Kidney (tissue), 14 donors: ENCODE data around the gene APP. TPM values are rescaled to one million over a fixed set of nuclear protein-coding genes. Genes with fewer than 3 reads are reported as not detected.

Source experiments
- DNase-seq, 5 donors: peaks; one replicate each; pipeline ENCODE4 v3.0.0-alpha.2; 2013 to 2020
- FAIRE-seq: peaks from 2 replicates; lab custom pipeline; 2012; peaks lifted over from hg19 to GRCh38; lab: Jason Lieb, UNC
- H3K27ac ChIP-seq, 2 donors: one replicate each; pipeline ENCODE4 v1.7.0; 2013; ENCODE audit warnings: low read depth in 2 of 2, low read length in 2 of 2, inconsistent platforms in 1 of 2
- H3K27me3 ChIP-seq: one replicate; pipeline ENCODE4 v1.7.1; 2013; ENCODE audit warnings: low read length, inconsistent platforms; ENCODE audit not compliant: control insufficient read depth, insufficient read depth
- H3K36me3 ChIP-seq, 3 donors: one replicate each; pipeline versions ENCODE4 v1.7.0 to v1.7.1; 2013; ENCODE audit warnings: low read length in 3 of 3, control low read depth in 1 of 3, inconsistent platforms in 1 of 3; ENCODE audit not compliant: insufficient read depth in 3 of 3, control insufficient read depth in 2 of 3
- H3K4me1 ChIP-seq, 3 donors: one replicate each; pipeline versions ENCODE4 v1.7.0 to v1.7.1; 2013; ENCODE audit warnings: low read length in 3 of 3, inconsistent platforms in 1 of 3, low read depth in 1 of 3; ENCODE audit not compliant: control insufficient read depth in 2 of 3, insufficient read depth in 2 of 3
- H3K4me3 ChIP-seq, 3 donors: one replicate each; pipeline versions ENCODE4 v1.7.0 to v1.8.1; 2013; ENCODE audit warnings: low read length in 3 of 3, control low read depth in 1 of 3, inconsistent platforms in 1 of 3
- H3K9ac ChIP-seq, 3 donors: one replicate each; pipeline versions ENCODE4 v1.7.0 to v1.7.1; 2013; ENCODE audit warnings: low read length in 3 of 3, control low read depth in 1 of 3, inconsistent platforms in 1 of 3
- H3K9me3 ChIP-seq, 3 donors: one replicate each; pipeline versions ENCODE4 v1.7.0 to v1.7.1; 2013; ENCODE audit warnings: low read length in 3 of 3, control low read depth in 1 of 3, inconsistent platforms in 1 of 3; ENCODE audit not compliant: control insufficient read depth in 2 of 3, insufficient read depth in 1 of 3
- CTCF ChIP-seq: IDR thresholded peaks from 3 replicates; pipeline ENCODE4 v1.5.1; 2012; ENCODE audit warnings: mild to moderate bottlenecking, moderate library complexity, borderline replicate concordance; ENCODE audit not compliant: insufficient read depth; ENCODE audit errors: extremely low read depth
- intact Hi-C: fragments of 100-400 bp; cut with DNase I; formaldehyde crosslinking; loops from one replicate; pipeline ENCODE4 v1.11.1; 2022
- polyA plus RNA-seq: library from polyadenylated mRNA; stranded (reverse); fragments of 350-450 nt; fragmentation: Illumina TruSeq; extraction: RNeasy Lipid Tissue Mini Kit (QIAGEN cat#74804); gene quantifications from one replicate; pipeline ENCODE4 v1.2.3, GENCODE V29; 2014; ENCODE audit warnings: low read depth, low replicate concordance; ENCODE audit not compliant: insufficient read depth
- total RNA-seq: library from RNA; stranded (reverse); fragmentation: NEBNext Ultra II Directional; extraction: Animal tissue kit (Norgen Biotek cat#: 25700); gene quantifications from one replicate; pipeline ENCODE4 v1.2.1, GENCODE V29; 2021
- donor health status: control.
- donor health status: control.
- donor health status: control.
- donor health status: control.
- donor health status: control.
- donor health status: DM: yes; HTN: yes; CAD: no.
- donor health status: Normal renal cell carcinoma (clear cell type).

Gene APP
- total and polyA plus RNA-seq, 2 donors from 2014 or later: 472 to 1,303 TPM

GRCh38 chr21:26003404-26003803, 167.2 kb downstream of the APP start:
- intact Hi-C loops: no loop called here
- Histone ChIP-seq H3K36me3 (peaks cover 0 to 5% (median 1%) of the 10 kb centered on the region in 3 donors), H3K27ac (no peak overlapping the region), H3K9me3 (no peaks in the 10 kb centered on the region), H3K9ac (no peak overlapping the region), H3K27me3 (no peaks in the 10 kb centered on the region), H3K4me1 (no peaks in the 10 kb centered on the region), H3K4me3 (no peak overlapping the region)
- FAIRE-seq (no peak), DNase-seq (no peak)
- TF ChIP-seq CTCF: no peak

GRCh38 chr21:26001356-26001755, 169.2 kb downstream of the APP start:
- Histone ChIP-seq H3K9me3 (no peaks in the 10 kb centered on the region), H3K4me3 (no peak overlapping the region), H3K36me3 (peaks cover 0 to 5% (median 0%) of the 10 kb centered on the region in 3 donors), H3K4me1 (no peaks in the 10 kb centered on the region), H3K9ac (no peak overlapping the region), H3K27ac (no peak overlapping the region), H3K27me3 (no peaks in the 10 kb centered on the region)
- no peak for FAIRE-seq
- DNase-seq: no peak
- intact Hi-C loops: no loop called here
- TF ChIP-seq CTCF: peak; percentile 18

GRCh38 chr21:25999921-26000582, 170.5 kb downstream of the APP start:
- Histone ChIP-seq H3K27me3 (no peaks in the 10 kb centered on the region), H3K4me3 (no peak overlapping the region), H3K4me1 (no peaks in the 10 kb centered on the region), H3K9ac (no peak overlapping the region), H3K36me3 (peaks cover 0 to 5% (median 0%) of the 10 kb centered on the region in 3 donors), H3K27ac (no peak overlapping the region), H3K9me3 (no peaks in the 10 kb centered on the region)
- DNase-seq (peak in 3 of 5 donors; percentile 39 to 70 (median 49)), FAIRE-seq (no peak)
- no peak for TF ChIP-seq CTCF
- intact Hi-C loops: no loop called here
